Progenitor cell of endocrine pancreas (in vitro differentiated cells): ENCODE data around the gene HTR2B. TPM values are rescaled to one million over a fixed set of nuclear protein-coding genes. Genes with fewer than 3 reads are reported as not detected.

Source experiments
- DNase-seq: peaks from one replicate; pipeline ENCODE4 v3.0.0; 2021; ENCODE audit warnings: low spot score; ENCODE audit not compliant: unreplicated experiment
- H3K27ac Mint-ChIP-seq: 2 replicates; pipeline ENCODE4 v1.8.0; 2021; ENCODE audit warnings: mild to moderate bottlenecking, moderate library complexity, mixed read lengths
- H3K27me3 Mint-ChIP-seq: 2 replicates; pipeline ENCODE4 v1.8.0; 2021; ENCODE audit warnings: mixed read lengths
- H3K36me3 Mint-ChIP-seq: 2 replicates; pipeline ENCODE4 v1.8.0; 2022; ENCODE audit warnings: mixed read lengths; ENCODE audit not compliant: insufficient read depth
- H3K4me1 Mint-ChIP-seq: 2 replicates; pipeline ENCODE4 v1.8.0; 2021; ENCODE audit warnings: low read depth, mixed read lengths
- H3K4me3 Mint-ChIP-seq: 2 replicates; pipeline ENCODE4 v1.8.0; 2021; ENCODE audit warnings: low read depth, mild to moderate bottlenecking, moderate library complexity, mixed read lengths
- H3K9me3 Mint-ChIP-seq: 2 replicates; pipeline ENCODE4 v1.8.0; 2021; ENCODE audit warnings: low read depth, mixed read lengths
- total RNA-seq: library from RNA; stranded (reverse); gene quantifications from 2 replicates; pipeline ENCODE4 v1.2.1, GENCODE V29; 2021
- TF ChIP-seq, protein P1 (sequence below): fragments of 200-600 bp; sonication (generic); IDR thresholded peaks from one replicate; pipeline ENCODE4 v1.5.0; 2021; ENCODE audit warnings: antibody characterized with exemption, mild to moderate bottlenecking; ENCODE audit not compliant: unreplicated experiment

HTR2B gene
- total RNA-seq, 1 donor from 2014 or later: not detected

DNA sequence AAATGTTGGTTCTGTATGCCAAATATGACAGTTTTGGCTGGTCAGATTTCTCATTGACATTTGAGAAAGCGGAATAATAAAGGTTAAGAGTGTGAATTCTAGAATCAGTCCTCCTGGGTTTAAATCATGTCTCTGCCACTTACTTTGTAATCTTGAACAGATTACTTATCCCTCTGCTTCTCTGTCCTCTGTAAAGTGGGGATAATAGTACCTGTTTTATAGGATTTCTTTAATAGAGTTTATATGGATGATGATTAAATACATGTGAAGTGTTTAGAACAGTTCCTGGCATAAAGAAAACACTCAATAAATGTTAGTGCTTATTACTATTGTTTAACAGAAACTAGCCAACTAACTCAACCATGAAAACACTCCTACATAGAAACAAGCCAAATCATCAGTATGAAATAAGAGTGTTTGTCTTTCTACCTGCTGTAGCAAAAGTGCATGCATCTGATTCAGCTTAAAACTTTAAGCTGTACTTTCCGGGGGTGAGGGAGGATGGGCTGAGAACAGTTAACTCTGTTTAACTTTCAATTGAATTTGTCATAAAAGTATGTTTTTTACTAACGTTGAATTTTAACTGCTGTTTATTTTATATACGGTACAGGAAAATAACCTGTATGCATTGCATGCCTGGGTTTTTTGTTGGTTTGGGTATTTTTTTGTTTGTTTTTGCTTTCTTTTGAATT is 6.8 kb downstream of the HTR2B start:
- DNase-seq: no peak
- H3K36me3 Mint-ChIP-seq: peaks cover 3% of the 10 kb centered on the region
- H3K27me3 Mint-ChIP-seq: no peaks in the 10 kb centered on the region
- TF ChIP-seq, protein P1, sequence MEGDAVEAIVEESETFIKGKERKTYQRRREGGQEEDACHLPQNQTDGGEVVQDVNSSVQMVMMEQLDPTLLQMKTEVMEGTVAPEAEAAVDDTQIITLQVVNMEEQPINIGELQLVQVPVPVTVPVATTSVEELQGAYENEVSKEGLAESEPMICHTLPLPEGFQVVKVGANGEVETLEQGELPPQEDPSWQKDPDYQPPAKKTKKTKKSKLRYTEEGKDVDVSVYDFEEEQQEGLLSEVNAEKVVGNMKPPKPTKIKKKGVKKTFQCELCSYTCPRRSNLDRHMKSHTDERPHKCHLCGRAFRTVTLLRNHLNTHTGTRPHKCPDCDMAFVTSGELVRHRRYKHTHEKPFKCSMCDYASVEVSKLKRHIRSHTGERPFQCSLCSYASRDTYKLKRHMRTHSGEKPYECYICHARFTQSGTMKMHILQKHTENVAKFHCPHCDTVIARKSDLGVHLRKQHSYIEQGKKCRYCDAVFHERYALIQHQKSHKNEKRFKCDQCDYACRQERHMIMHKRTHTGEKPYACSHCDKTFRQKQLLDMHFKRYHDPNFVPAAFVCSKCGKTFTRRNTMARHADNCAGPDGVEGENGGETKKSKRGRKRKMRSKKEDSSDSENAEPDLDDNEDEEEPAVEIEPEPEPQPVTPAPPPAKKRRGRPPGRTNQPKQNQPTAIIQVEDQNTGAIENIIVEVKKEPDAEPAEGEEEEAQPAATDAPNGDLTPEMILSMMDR: no peak
- no peak overlapping the region for H3K27ac Mint-ChIP-seq
- H3K4me1 Mint-ChIP-seq: no peaks in the 10 kb centered on the region
- no peaks in the 10 kb centered on the region for H3K9me3 Mint-ChIP-seq
- H3K4me3 Mint-ChIP-seq: no peak overlapping the region

DNA sequence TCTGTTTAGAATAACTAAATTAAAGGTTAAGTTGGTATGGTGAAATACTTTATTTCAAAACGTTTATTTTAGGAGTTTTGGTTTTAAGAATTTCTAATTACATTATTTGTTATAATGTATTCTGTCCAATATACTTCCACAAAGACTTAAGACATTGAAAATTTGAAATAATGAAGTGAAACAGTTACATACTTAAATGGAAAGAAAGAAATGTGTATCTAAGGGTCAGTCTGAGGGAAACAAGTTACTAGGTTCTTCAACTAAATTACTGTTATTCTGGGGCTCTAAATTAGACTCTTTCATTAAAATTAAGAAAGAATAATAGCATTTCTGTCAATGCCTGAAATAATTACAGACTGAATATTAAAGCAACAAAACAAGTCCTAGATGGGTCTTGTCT is 7.7 kb downstream of the HTR2B start:
- Mint-ChIP-seq H3K4me1 (no peaks in the 10 kb centered on the region), H3K4me3 (no peak overlapping the region), H3K36me3 (peaks cover 8% of the 10 kb centered on the region), H3K27me3 (no peaks in the 10 kb centered on the region), H3K9me3 (no peaks in the 10 kb centered on the region), H3K27ac (no peak overlapping the region)
- TF ChIP-seq, protein P1: no peak
- no peak for DNase-seq

DNA sequence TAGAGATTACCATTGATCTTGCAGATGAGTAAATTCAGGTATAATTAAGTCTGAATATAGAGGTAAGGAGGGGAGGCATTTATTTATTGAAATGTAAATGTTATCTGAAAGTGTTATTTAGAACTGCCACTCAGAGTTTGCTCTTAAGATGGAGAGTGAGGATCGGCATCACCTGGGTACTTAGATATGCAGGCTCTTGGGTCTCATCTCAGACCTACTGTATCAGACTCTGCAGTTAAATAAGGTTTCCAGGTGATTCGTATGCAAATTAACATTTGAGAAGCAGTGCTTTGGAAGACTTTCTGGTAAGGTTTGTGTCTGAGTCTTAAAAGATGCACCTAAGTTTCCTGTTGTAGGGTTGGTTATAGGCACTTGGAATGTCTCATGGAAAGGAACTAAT is 9.2 kb downstream of the HTR2B start:
- Mint-ChIP-seq H3K4me3 (no peak overlapping the region), H3K27ac (no peak overlapping the region), H3K27me3 (no peaks in the 10 kb centered on the region), H3K9me3 (no peaks in the 10 kb centered on the region), H3K4me1 (no peaks in the 10 kb centered on the region), H3K36me3 (peaks cover 13% of the 10 kb centered on the region)
- no peak for DNase-seq
- TF ChIP-seq, protein P1: no peak

DNA sequence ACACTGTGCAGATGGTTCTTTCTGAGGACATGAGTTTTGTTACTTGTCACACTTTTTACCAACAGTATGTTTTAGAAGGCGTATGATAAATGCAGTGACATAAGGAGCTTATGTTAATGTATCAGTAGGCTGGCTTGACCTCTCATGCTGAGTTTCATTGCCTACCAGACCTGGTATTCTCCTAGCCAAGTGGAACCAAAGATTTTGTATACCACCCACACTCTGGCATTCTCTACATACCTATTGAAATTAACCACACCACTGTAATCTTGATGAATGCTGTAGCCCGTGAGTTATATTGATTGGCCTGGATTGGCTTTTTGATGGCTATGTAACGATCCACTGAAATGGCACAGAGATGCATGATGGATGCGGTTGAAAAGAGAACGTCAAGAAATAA is 11.4 kb downstream of the HTR2B start:
- Mint-ChIP-seq H3K9me3 (no peaks in the 10 kb centered on the region), H3K27me3 (no peaks in the 10 kb centered on the region), H3K4me3 (no peak overlapping the region), H3K27ac (no peak overlapping the region), H3K4me1 (no peaks in the 10 kb centered on the region), H3K36me3 (peaks cover 21% of the 10 kb centered on the region)
- TF ChIP-seq, protein P1: no peak
- no peak for DNase-seq

DNA sequence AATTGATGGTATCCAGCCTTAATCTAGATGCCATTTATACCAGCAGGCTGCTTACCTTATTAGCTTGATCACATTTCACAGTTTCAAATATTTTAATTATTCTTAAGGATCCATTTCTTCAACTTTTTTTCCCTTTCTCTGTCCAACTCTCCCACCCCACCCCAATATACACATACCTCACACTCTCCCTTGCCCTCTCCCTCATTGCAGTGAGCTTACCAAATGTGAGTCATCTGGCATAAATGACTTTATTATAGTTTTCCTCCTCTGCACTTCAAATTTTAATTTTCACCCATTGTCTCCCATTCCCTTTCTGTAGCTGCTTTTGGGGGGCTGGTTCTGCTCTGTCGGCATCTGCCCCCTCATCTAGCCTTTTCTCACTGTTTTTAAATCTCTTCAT is 12.9 kb downstream of the HTR2B start:
- no peak overlapping the region for H3K27ac Mint-ChIP-seq
- H3K9me3 Mint-ChIP-seq: no peaks in the 10 kb centered on the region
- no peaks in the 10 kb centered on the region for H3K4me1 Mint-ChIP-seq
- H3K4me3 Mint-ChIP-seq: no peak overlapping the region
- DNase-seq: no peak
- H3K36me3 Mint-ChIP-seq: peaks cover 24% of the 10 kb centered on the region
- TF ChIP-seq, protein P1: no peak
- H3K27me3 Mint-ChIP-seq: no peaks in the 10 kb centered on the region
